ENCODE measurements around the gene ZMIZ1. TPM values are rescaled to one million over a fixed set of nuclear protein-coding genes. Genes with fewer than 3 reads are reported as not detected.
A peak's percentile ranks its signal among the peaks of the same experiment; 100 is the strongest.

Gene ZMIZ1
- total RNA-seq, 6 experiments from 2014 or later = 38.6 to 60.3 (median 51.2) TPM

- Mint-ChIP-seq H3K9me3 (no peaks in the 10 kb centered on the region), H3K4me3 (peak overlapping the region; percentile 45), H3K4me1 (ENCODE audit: low read depth) (peaks cover 85% of the 10 kb centered on the region), H3K27me3 (ENCODE audit: insufficient read depth) (peaks cover 6% of the 10 kb centered on the region), H3K27ac (peak overlapping the region; percentile 96), H3K36me3 (ENCODE audit: low read depth) (peaks cover 9% of the 10 kb centered on the region; the same call in 1 of the 2 replicates)
- DNase-seq = no peak
- no peak for TF ChIP-seq CTCF (IDR thresholded peaks at IDR 0.05)
Measured at GRCh38 chr10:79150444-79150754, 81.6 kb downstream of the ZMIZ1 start.

GRCh38 chr10:79152423-79152817 is 83.7 kb downstream of the ZMIZ1 start:
- Mint-ChIP-seq H3K4me1 (ENCODE audit: low read depth) (peaks cover 89% of the 10 kb centered on the region), H3K36me3 (ENCODE audit: low read depth) (peaks cover 9% of the 10 kb centered on the region; the same call in 1 of the 2 replicates), H3K27ac (peak overlapping the region; percentile 96), H3K27me3 (ENCODE audit: insufficient read depth) (peaks cover 6% of the 10 kb centered on the region), H3K9me3 (no peaks in the 10 kb centered on the region), H3K4me3 (peak overlapping the region; percentile 65)
- no peak for TF ChIP-seq CTCF (IDR thresholded peaks at IDR 0.05)
- no peak for DNase-seq

- peaks cover 9% of the 10 kb centered on the region; the same call in 1 of the 2 replicates for H3K27me3 Mint-ChIP-seq (ENCODE audit: insufficient read depth)
- no peaks in the 10 kb centered on the region for H3K9me3 Mint-ChIP-seq
- peak overlapping the region; percentile 97; the same call in 1 of the 2 replicates for H3K27ac Mint-ChIP-seq
- no peak for DNase-seq
- H3K4me3 Mint-ChIP-seq = no peak overlapping the region
- TF ChIP-seq CTCF (IDR thresholded peaks at IDR 0.05) = no peak
- H3K4me1 Mint-ChIP-seq (ENCODE audit: low read depth) = peaks cover 89% of the 10 kb centered on the region
- H3K36me3 Mint-ChIP-seq (ENCODE audit: low read depth) = peaks cover 1% of the 10 kb centered on the region; the same call in 1 of the 2 replicates
Measured at GRCh38 chr10:79153745-79154144, 85.0 kb downstream of the ZMIZ1 start.

- Mint-ChIP-seq H3K4me1 (ENCODE audit: low read depth) (peaks cover 89% of the 10 kb centered on the region), H3K36me3 (ENCODE audit: low read depth) (no peaks in the 10 kb centered on the region)
Measured at GRCh38 chr10:79155301-79156081, 86.7 kb downstream of the ZMIZ1 start.

More at GRCh38 chr10:79155301-79156081, 86.7 kb downstream of the ZMIZ1 start:
- Mint-ChIP-seq H3K9me3 (no peaks in the 10 kb centered on the region), H3K4me3 (peak overlapping the region; percentile 34; the same call in 1 of the 2 replicates), H3K27ac (peak overlapping the region; percentile 97), H3K27me3 (ENCODE audit: insufficient read depth) (peaks cover 11% of the 10 kb centered on the region; the same call in 1 of the 2 replicates)
- peak; percentile 39; the same call in 1 of the 2 replicates for TF ChIP-seq CTCF (IDR thresholded peaks at IDR 0.05)
- peak; percentile 51 for DNase-seq

Measured in HFFc6 (cell line).